A204.1 (cell line): ENCODE data around the gene SCFD2.
A peak's percentile ranks its signal among the peaks of the same experiment; 100 is the strongest.

ENCODE experiments used
- FAIRE-seq: peaks from 2 replicates; lab custom pipeline; 2012; peaks lifted over from hg19 to GRCh38; lab: Jason Lieb, UNC

The SCFD2 gene

GRCh38 chr4:52952540-52952939 lies 413.3 kb downstream of the SCFD2 start:
- FAIRE-seq, result no peak

- FAIRE-seq, result no peak
Observed at GRCh38 chr4:52951016-52951415, 414.8 kb downstream of the SCFD2 start.

GRCh38 chr4:52950226-52950625 lies 415.6 kb downstream of the SCFD2 start:
- no peak for FAIRE-seq

- no peak for FAIRE-seq
Observed at GRCh38 chr4:52949336-52949735, 416.5 kb downstream of the SCFD2 start.

GRCh38 chr4:52948057-52948423 lies 417.8 kb downstream of the SCFD2 start:
- no peak for FAIRE-seq

GRCh38 chr4:52947401-52948056 lies 418.3 kb downstream of the SCFD2 start:
- no peak for FAIRE-seq

GRCh38 chr4:52946855-52947254 lies 419.0 kb downstream of the SCFD2 start:
- no peak for FAIRE-seq

- peak; percentile 43 for FAIRE-seq
Observed at GRCh38 chr4:52945982-52946381, 419.9 kb downstream of the SCFD2 start.

- no peak for FAIRE-seq
Observed at GRCh38 chr4:52945326-52945898, 420.4 kb downstream of the SCFD2 start.

GRCh38 chr4:52943677-52944076 lies 422.2 kb downstream of the SCFD2 start:
- peak; percentile 56 for FAIRE-seq

- no peak for FAIRE-seq
Observed at GRCh38 chr4:52942936-52943335, 422.9 kb downstream of the SCFD2 start.

- FAIRE-seq, result no peak
Observed at GRCh38 chr4:52941450-52941849, 424.4 kb downstream of the SCFD2 start.

GRCh38 chr4:52939739-52940138 lies 426.1 kb downstream of the SCFD2 start:
- FAIRE-seq, result no peak

GRCh38 chr4:52939325-52939724 lies 426.5 kb downstream of the SCFD2 start:
- FAIRE-seq, result no peak

GRCh38 chr4:52937829-52938228 lies 428.0 kb downstream of the SCFD2 start:
- no peak for FAIRE-seq

- no peak for FAIRE-seq
Observed at GRCh38 chr4:52936729-52937128, 429.1 kb downstream of the SCFD2 start.

- FAIRE-seq, result no peak
Observed at GRCh38 chr4:52935317-52935716, 430.5 kb downstream of the SCFD2 start.

- FAIRE-seq, result no peak
Observed at GRCh38 chr4:52933738-52934137, 432.1 kb downstream of the SCFD2 start.

- FAIRE-seq, result no peak
Observed at GRCh38 chr4:52932591-52933470, 433.0 kb downstream of the SCFD2 start.

- no peak for FAIRE-seq
Observed at GRCh38 chr4:52931243-52931642, 434.6 kb downstream of the SCFD2 start.

GRCh38 chr4:52926196-52926974 lies 439.5 kb downstream of the SCFD2 start:
- no peak for FAIRE-seq

- no peak for FAIRE-seq
Observed at GRCh38 chr4:52925531-52925968, 440.3 kb downstream of the SCFD2 start.

GRCh38 chr4:52919461-52919860 lies 446.4 kb downstream of the SCFD2 start:
- FAIRE-seq, result no peak
